Measurements from ENCODE around the gene CDH4. TPM values are rescaled to one million over a fixed set of nuclear protein-coding genes. Genes with fewer than 3 reads are reported as not detected.

Gene CDH4
- polyA plus RNA-seq, 1 donor (not counting 4 experiments of a cell fraction or from before 2014, with no cell fraction given) = 2.2 TPM

DNA sequence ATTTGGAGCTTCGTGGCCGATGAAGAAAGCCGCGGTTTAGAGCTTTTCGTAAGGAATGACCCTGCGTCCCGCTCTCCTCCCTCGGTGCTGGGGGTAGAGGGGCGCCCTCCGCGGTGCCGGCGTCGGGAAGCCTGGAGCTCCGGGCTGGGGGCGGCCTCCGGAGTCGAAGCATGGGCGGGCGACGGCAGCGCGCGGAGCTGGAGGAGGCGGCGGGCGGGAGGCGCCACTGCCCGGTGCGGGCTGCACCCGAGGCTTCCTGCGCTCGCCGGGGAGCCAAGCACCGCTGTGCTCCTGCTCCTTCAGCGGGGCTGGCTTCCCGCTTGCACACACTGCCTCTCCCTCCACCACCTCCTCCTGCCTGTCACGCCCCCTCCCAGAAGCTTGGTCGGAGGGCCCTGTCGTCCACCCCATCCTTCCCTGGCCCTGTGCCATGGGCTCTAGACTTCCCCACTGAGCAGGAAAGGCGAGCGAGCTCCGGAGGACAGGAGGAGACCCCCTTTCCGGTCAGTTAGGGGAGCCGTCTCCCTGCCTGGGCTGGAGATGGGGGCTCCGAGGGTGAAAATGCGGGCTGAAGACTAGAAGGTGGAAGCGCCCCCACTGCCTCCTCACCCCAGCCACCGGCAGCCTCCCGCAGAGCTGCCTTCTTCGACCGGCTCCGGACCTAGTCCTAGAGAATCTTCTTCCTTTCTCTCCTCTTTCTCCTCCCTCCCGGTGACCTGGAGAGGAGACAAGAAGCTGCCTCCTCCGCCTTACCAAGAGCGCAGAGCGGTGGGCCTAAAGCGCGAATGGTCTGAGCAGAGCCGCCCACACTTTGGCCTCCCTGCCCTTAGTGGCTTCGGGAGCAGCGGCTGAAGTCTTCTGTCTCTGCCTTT is 1.8 kb downstream of the CDH4 start:
- Histone ChIP-seq H3K9me1 (ENCODE audit: control insufficient read depth, extremely low read depth, insufficient read depth, low read length) (no peaks in the 10 kb centered on the region), H3K27ac (ENCODE audit: control insufficient read depth, insufficient read depth, low read length) (peak overlapping the region; percentile 75), H3K9ac (ENCODE audit: control insufficient read depth, extremely low read depth, insufficient read depth, low read length) (peak overlapping the region; percentile 72), H3K36me3 (ENCODE audit: control insufficient read depth in 2 of 2, extremely low read depth in 1 of 2, insufficient read depth in 2 of 2, low read length in 2 of 2) (peaks cover 11 to 16% of the 10 kb centered on the region in 2 experiments), H3K4me1 (ENCODE audit: control insufficient read depth, extremely low read depth, insufficient read depth, low read length) (peaks cover 30% of the 10 kb centered on the region), H3K4me3 (ENCODE audit: control insufficient read depth in 2 of 3, extremely low read depth in 1 of 3, insufficient read depth in 2 of 3, low read depth in 1 of 3, low read length in 3 of 3) (peak overlapping the region; percentile 56 to 86 (median 71)), H3K79me2 (ENCODE audit: control insufficient read depth, insufficient read depth, low read length) (peaks cover 22% of the 10 kb centered on the region), H3K27me3 (ENCODE audit: control insufficient read depth, extremely low read depth, insufficient read depth, low read length) (peaks cover 25% of the 10 kb centered on the region), H3K4me2 (ENCODE audit: control insufficient read depth, extremely low read depth, insufficient read depth, low read depth, low read length) (peak overlapping the region; percentile 83), H4K20me1 (ENCODE audit: control insufficient read depth, extremely low read depth, insufficient read depth, low read length) (peaks cover 1% of the 10 kb centered on the region), H3K9me3 (ENCODE audit: control insufficient read depth, low read depth, low read length) (no peaks in the 10 kb centered on the region), H2AFZ (ENCODE audit: control insufficient read depth, low read length) (peak overlapping the region; percentile 41)
- DNase-seq (ENCODE audit: low read depth, low spot score) = no peak
- dilution Hi-C loops (cut with MboI; ENCODE audit: extremely low pct_ligation_motif_present, low sequenced_read_pairs) = no loop called here
- TF ChIP-seq, protein P1, sequence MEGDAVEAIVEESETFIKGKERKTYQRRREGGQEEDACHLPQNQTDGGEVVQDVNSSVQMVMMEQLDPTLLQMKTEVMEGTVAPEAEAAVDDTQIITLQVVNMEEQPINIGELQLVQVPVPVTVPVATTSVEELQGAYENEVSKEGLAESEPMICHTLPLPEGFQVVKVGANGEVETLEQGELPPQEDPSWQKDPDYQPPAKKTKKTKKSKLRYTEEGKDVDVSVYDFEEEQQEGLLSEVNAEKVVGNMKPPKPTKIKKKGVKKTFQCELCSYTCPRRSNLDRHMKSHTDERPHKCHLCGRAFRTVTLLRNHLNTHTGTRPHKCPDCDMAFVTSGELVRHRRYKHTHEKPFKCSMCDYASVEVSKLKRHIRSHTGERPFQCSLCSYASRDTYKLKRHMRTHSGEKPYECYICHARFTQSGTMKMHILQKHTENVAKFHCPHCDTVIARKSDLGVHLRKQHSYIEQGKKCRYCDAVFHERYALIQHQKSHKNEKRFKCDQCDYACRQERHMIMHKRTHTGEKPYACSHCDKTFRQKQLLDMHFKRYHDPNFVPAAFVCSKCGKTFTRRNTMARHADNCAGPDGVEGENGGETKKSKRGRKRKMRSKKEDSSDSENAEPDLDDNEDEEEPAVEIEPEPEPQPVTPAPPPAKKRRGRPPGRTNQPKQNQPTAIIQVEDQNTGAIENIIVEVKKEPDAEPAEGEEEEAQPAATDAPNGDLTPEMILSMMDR (optimal IDR thresholded peaks at IDR 0.05 in 1 of 3, IDR thresholded peaks at IDR 0.05 in 1 of 3, conservative IDR thresholded peaks at IDR 0.05 in 1 of 3; ENCODE audit: extremely low read depth in 1 of 3, insufficient read depth in 2 of 3, low read length in 3 of 3) = peak in 1 of 3 experiments; percentile 4
- no peak for TF ChIP-seq EZH2 (IDR thresholded peaks at IDR 0.05; ENCODE audit: low read length)
- no peak for FAIRE-seq

DNA sequence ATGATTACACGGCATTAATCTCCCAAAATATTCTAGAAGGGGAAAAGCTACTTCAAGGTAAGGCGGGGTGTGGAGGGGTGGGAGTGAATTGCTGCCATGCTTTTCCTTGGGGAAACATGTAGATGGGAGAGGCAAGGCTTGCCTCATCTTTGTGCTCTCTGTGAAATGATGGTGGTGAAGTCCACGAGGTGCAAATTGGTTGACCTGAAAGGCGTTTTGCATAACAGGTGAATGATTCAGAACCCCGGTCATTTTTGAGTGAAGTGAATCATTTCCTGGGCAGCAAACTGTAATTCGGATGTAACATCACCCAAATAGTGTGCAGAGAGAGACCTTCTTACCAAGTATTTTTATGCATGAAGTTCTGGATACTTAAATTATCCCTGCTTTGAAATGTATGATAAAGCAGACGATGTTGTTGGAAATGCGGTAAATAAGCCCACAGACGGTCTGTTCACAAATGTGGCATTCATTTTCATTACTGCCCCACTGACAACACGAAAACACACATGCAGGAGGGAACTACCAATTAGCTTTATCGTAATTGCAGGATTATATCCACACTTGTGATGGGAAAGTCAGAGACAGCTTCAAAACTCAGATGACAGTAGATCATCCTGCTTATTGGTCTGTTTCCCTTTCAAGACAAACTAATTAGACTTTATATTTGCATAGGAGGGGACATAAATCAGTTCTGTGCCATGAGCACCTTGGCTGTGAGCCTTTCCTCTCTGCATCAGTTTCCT is 3.0 kb downstream of the CDH4 start:
- Histone ChIP-seq H3K4me3 (ENCODE audit: control insufficient read depth in 2 of 3, extremely low read depth in 1 of 3, insufficient read depth in 2 of 3, low read depth in 1 of 3, low read length in 3 of 3) (peak overlapping the region in 2 of 3 experiments; percentile 21 to 71), H3K79me2 (ENCODE audit: control insufficient read depth, insufficient read depth, low read length) (peaks cover 30% of the 10 kb centered on the region), H3K9me1 (ENCODE audit: control insufficient read depth, extremely low read depth, insufficient read depth, low read length) (no peaks in the 10 kb centered on the region), H3K9ac (ENCODE audit: control insufficient read depth, extremely low read depth, insufficient read depth, low read length) (peak overlapping the region; percentile 36), H3K27me3 (ENCODE audit: control insufficient read depth, extremely low read depth, insufficient read depth, low read length) (peaks cover 16% of the 10 kb centered on the region), H3K9me3 (ENCODE audit: control insufficient read depth, low read depth, low read length) (no peaks in the 10 kb centered on the region), H2AFZ (ENCODE audit: control insufficient read depth, low read length) (no peak overlapping the region), H3K4me2 (ENCODE audit: control insufficient read depth, extremely low read depth, insufficient read depth, low read depth, low read length) (peak overlapping the region; percentile 83), H3K27ac (ENCODE audit: control insufficient read depth, insufficient read depth, low read length) (peak overlapping the region; percentile 75), H3K36me3 (ENCODE audit: control insufficient read depth in 2 of 2, extremely low read depth in 1 of 2, insufficient read depth in 2 of 2, low read length in 2 of 2) (peaks cover 11 to 28% of the 10 kb centered on the region in 2 experiments), H4K20me1 (ENCODE audit: control insufficient read depth, extremely low read depth, insufficient read depth, low read length) (peaks cover 10% of the 10 kb centered on the region), H3K4me1 (ENCODE audit: control insufficient read depth, extremely low read depth, insufficient read depth, low read length) (peaks cover 30% of the 10 kb centered on the region)
- TF ChIP-seq, protein P1 (optimal IDR thresholded peaks at IDR 0.05 in 1 of 3, IDR thresholded peaks at IDR 0.05 in 1 of 3, conservative IDR thresholded peaks at IDR 0.05 in 1 of 3; ENCODE audit: extremely low read depth in 1 of 3, insufficient read depth in 2 of 3, low read length in 3 of 3) = no peak
- no peak for TF ChIP-seq EZH2 (IDR thresholded peaks at IDR 0.05; ENCODE audit: low read length)
- DNase-seq (ENCODE audit: low read depth, low spot score) (peak; percentile 25), FAIRE-seq (peak; percentile 95)
- dilution Hi-C loops (cut with MboI; ENCODE audit: extremely low pct_ligation_motif_present, low sequenced_read_pairs) = no loop called here

All from keratinocyte (primary cell).